K562 (cell line): ENCODE data around the gene BRPF1. TPM values are rescaled to one million over a fixed set of nuclear protein-coding genes. Genes with fewer than 3 reads are reported as not detected.

Experiments
- ATAC-seq: fragments of 200-7000 bp; cut with Tn5 transposase; 3 replicates; pipeline ENCODE4 v1.9.1; 2020; ENCODE audit warnings: moderate library complexity
- BruUV-seq: library from RNA; stranded (reverse); fragments of 400-500 nt; replicated peaks from 2 replicates; lab custom pipeline; 2021; lab: Mats Ljungman, UMichigan
- CTCF ChIA-PET: fragments of 300-600 bp; formaldehyde crosslinking; extraction: SDS; loops from one replicate; lab custom pipeline; 2021; ENCODE audit warnings: low intra/inter-chr PET ratio; lab: Yijun Ruan, JAX
- POLR2A ChIA-PET: fragments of 300-600, 350-650 bp; sonication (Branson Sonifier 250); formaldehyde crosslinking; extraction: SDS; loops from one replicate; lab custom pipeline; 2021; ENCODE audit warnings: antibody characterized with exemption, inconsistent platforms; lab: Yijun Ruan, JAX
- DNase-seq, 4 experiments: peaks; one replicate each; pipeline versions ENCODE4 v3.0.0 to v3.0.0-alpha.2; 2011 to 2018; ENCODE audit warnings: low spot score in 3 of 4, mixed read lengths in 3 of 4; ENCODE audit errors: extremely low read depth in 1 of 4
- FAIRE-seq: peaks from 2 replicates; lab custom pipeline; 2011; peaks lifted over from hg19 to GRCh38; lab: Jason Lieb, UNC
- H2AFZ ChIP-seq: 2 replicates; pipeline ENCODE4 v1.6.0; 2011; ENCODE audit warnings: low read depth, low read length, control low read depth, inconsistent platforms
- H3K27ac ChIP-seq: fragments of 200-600 bp; 3 replicates; pipeline ENCODE4 v1.8.0; 2011; ENCODE audit warnings: low read depth, mild to moderate bottlenecking, control low read depth, inconsistent platforms, low read length, moderate library complexity, mixed read lengths; ENCODE audit errors: extremely low read depth
- H3K27me3 ChIP-seq, 2 experiments: fragments of 300-600 bp in 1 of 2; 2 replicates in 1 of 2; 3 replicates in 1 of 2; pipeline versions ENCODE4 v1.6.0 to v1.8.0; 2011; ENCODE audit warnings: inconsistent platforms in 2 of 2, low read length in 2 of 2, mild to moderate bottlenecking in 1 of 2, mixed read lengths in 1 of 2, moderate library complexity in 1 of 2; ENCODE audit not compliant: control insufficient read depth in 2 of 2, insufficient read depth in 2 of 2
- H3K36me3 ChIP-seq: fragments of 300-600 bp; 3 replicates; pipeline ENCODE4 v1.8.0; 2011; ENCODE audit warnings: mild to moderate bottlenecking, low read length, inconsistent platforms; ENCODE audit not compliant: control insufficient read depth, insufficient read depth
- H3K4me1 ChIP-seq, 2 experiments: fragments of 200-600 bp in 1 of 2; replicated peaks in 1 of 2; 2 replicates in 1 of 2; 3 replicates in 1 of 2; pipeline versions ENCODE4 v1.5.1 to v1.8.0; 2011; ENCODE audit warnings: inconsistent platforms in 2 of 2, low read length in 2 of 2, mild to moderate bottlenecking in 1 of 2, mixed read lengths in 1 of 2, moderate library complexity in 1 of 2; ENCODE audit not compliant: control insufficient read depth in 2 of 2, insufficient read depth in 2 of 2
- H3K4me2 ChIP-seq: 2 replicates; pipeline ENCODE4 v1.6.1; 2011; ENCODE audit warnings: low read length, control low read depth, inconsistent platforms, mixed read lengths; ENCODE audit not compliant: insufficient read depth
- H3K4me3 ChIP-seq: fragments of 200-600 bp; sonication (generic), shearing (Covaris generic); 2 replicates; pipeline ENCODE4 v1.5.1; 2016; ENCODE audit warnings: control low read depth, inconsistent platforms
- H3K79me2 ChIP-seq: fragments of 200-600 bp; 3 replicates; pipeline ENCODE4 v1.8.0; 2011; ENCODE audit warnings: low read length, inconsistent platforms; ENCODE audit not compliant: control insufficient read depth, insufficient read depth
- H3K9ac ChIP-seq, 2 experiments: 2 replicates each; pipeline versions ENCODE4 v1.6.0 to v1.6.1; 2011; ENCODE audit warnings: low read depth in 2 of 2, low read length in 2 of 2, control low read depth in 1 of 2, inconsistent platforms in 1 of 2, mild to moderate bottlenecking in 1 of 2, mixed read lengths in 1 of 2; ENCODE audit not compliant: insufficient read depth in 1 of 2
- H3K9me1 ChIP-seq: one replicate; pipeline ENCODE4 v1.6.0; 2011; ENCODE audit warnings: inconsistent platforms, mild to moderate bottlenecking, low read length, moderate library complexity; ENCODE audit not compliant: control insufficient read depth, insufficient read depth
- H3K9me3 ChIP-seq: replicated peaks from 2 replicates; pipeline ENCODE4 v1.5.1; 2011; ENCODE audit warnings: low read depth, low read length, inconsistent platforms; ENCODE audit not compliant: control insufficient read depth, insufficient read depth
- H4K20me1 ChIP-seq: replicated peaks from 2 replicates; pipeline ENCODE4 v1.6.1; 2011; ENCODE audit warnings: low read length, inconsistent platforms, mixed read lengths; ENCODE audit not compliant: control insufficient read depth, insufficient read depth
- CBFA2T3 ChIP-seq: fragments of 450-650 bp; IDR thresholded peaks from 2 replicates; pipeline ENCODE4 v1.6.1; 2017
- CSDE1 ChIP-seq, 2 experiments: fragments of 450-650 bp; IDR thresholded peaks; 2 replicates each; pipeline ENCODE4 v1.6.1; 2016; ENCODE audit warnings: mild to moderate bottlenecking in 1 of 2
- NFE2L1 ChIP-seq: fragments of 450-650 bp; IDR thresholded peaks from 2 replicates; pipeline ENCODE4 v1.6.1; 2016; ENCODE audit warnings: missing genetic modification characterization, low read depth, mild to moderate bottlenecking, missing compliant biosample characterization, moderate library complexity, borderline replicate concordance
- NR2C1 ChIP-seq, 2 experiments: fragments of 450-650 bp; IDR thresholded peaks; 2 replicates each; pipeline ENCODE4 v1.6.1; 2017; ENCODE audit warnings: mild to moderate bottlenecking in 2 of 2, antibody characterized with exemption in 1 of 2, inconsistent platforms in 1 of 2, missing compliant biosample characterization in 1 of 2, missing genetic modification characterization in 1 of 2
- POLR2AphosphoS5 ChIP-seq: IDR thresholded peaks from 2 replicates; pipeline ENCODE4 v1.6.1; 2011; ENCODE audit warnings: mild to moderate bottlenecking, low read depth, low read length, moderate library complexity; ENCODE audit not compliant: control insufficient read depth, insufficient read depth
- PTRF ChIP-seq: fragments of 450-650 bp; IDR thresholded peaks from 2 replicates; pipeline ENCODE4 v1.6.1; 2016; ENCODE audit warnings: mild to moderate bottlenecking, missing genetic modification characterization, missing compliant biosample characterization
- RBFOX2 ChIP-seq: fragments of 200-400 bp; formaldehyde crosslinking; IDR thresholded peaks from 2 replicates; pipeline ENCODE4 v1.6.1; 2017; ENCODE audit warnings: low read depth, mild to moderate bottlenecking, low read length, moderate library complexity
- RNF2 ChIP-seq: sonication (generic); IDR thresholded peaks from 2 replicates; pipeline ENCODE4 v1.6.1; 2016
- U2AF2 ChIP-seq: fragments of 200-400 bp; formaldehyde crosslinking; optimal IDR thresholded peaks from 2 replicates; pipeline ENCODE3; 2017; ENCODE audit warnings: low read depth, mild to moderate bottlenecking, low read length
- ZNF3 ChIP-seq: fragments of 250-450 bp; sonication (Bioruptor Pico); IDR thresholded peaks from 2 replicates; pipeline ENCODE4 v1.5.0; 2021; ENCODE audit warnings: mild to moderate bottlenecking, moderate library complexity
- WGBS: fragments of 100-300 bp; shearing (Covaris generic); methylation state at CpG from one replicate; pipeline ENCODE4 v1.1.6; 2016; ENCODE audit warnings: low coverage, mixed read lengths; ENCODE audit not compliant: insufficient coverage; ENCODE audit errors: missing lambda C conversion rate; 5-methylcytosine and 5-hydroxymethylcytosine counted together
- in situ Hi-C: fragments of 300-500 bp; cut with MboI; formaldehyde crosslinking; loops from 4 replicates; pipeline ENCODE4 v1.15.0; 2018; ENCODE audit warnings: inconsistent platforms, mixed read lengths
- intact Hi-C: fragments of 100-400 bp; cut with micrococcal nuclease; formaldehyde crosslinking; loops from 2 replicates; pipeline ENCODE4 v1.14.2; 2022
- polyA plus RNA-seq, 8 experiments: library from polyadenylated mRNA; depleted of rRNA in 4 of 8; stranded (reverse) in 5 of 8; unstranded in 3 of 8; fragments of >200 nt; fragmentation: Nextera tagmentation in 2 of 8; fragmentation: Illumina TruSeq in 1 of 8; extraction: Ambion mirVana in 2 of 8; extraction: Trizol in 1 of 8; gene quantifications; 2 replicates each; pipeline versions ENCODE4 v1.2.1 to v1.2.3, GENCODE V29; 2011 to 2014; ENCODE audit warnings: inconsistent platforms in 1 of 8, missing spikeins in 1 of 8
- total RNA-seq, 7 experiments: library from RNA; depleted of rRNA in 6 of 7; stranded (reverse); fragments of >200 nt in 6 of 7; fragmentation: Illumina TruSeq in 2 of 7; extraction: Trizol in 2 of 7; gene quantifications; 2 replicates each; pipeline versions ENCODE4 v1.2.1 to v1.2.3, GENCODE V29; 2011 to 2021; ENCODE audit warnings: low replicate concordance in 1 of 7
- TF ChIP-seq, protein P1 (sequence below): fragments of 450-650 bp; IDR thresholded peaks from 2 replicates; pipeline ENCODE4 v1.6.1; 2017; ENCODE audit warnings: antibody characterized with exemption
- TF ChIP-seq, protein P2 (sequence below), 2 experiments: fragments of 450-650 bp; conservative IDR thresholded peaks; 2 replicates each; pipeline ENCODE4 v1.6.1; 2017; ENCODE audit warnings: mild to moderate bottlenecking in 2 of 2, moderate library complexity in 2 of 2
- TF ChIP-seq, protein P3 (sequence below): fragments of 250-450 bp; sonication (Bioruptor Pico); IDR thresholded peaks from 2 replicates; pipeline ENCODE4 v1.8.0; 2021; ENCODE audit warnings: moderate library complexity, mild to moderate bottlenecking, inconsistent platforms
- TF ChIP-seq, protein P4 (sequence below): fragments of 250-450 bp; sonication (Bioruptor Pico); IDR thresholded peaks from 2 replicates; pipeline ENCODE4 v1.5.0; 2022; ENCODE audit warnings: mild to moderate bottlenecking

Gene BRPF1
- total and polyA plus RNA-seq, 9 of the 15 experiments (the other 6 are each of a cell fraction or from before 2014, with no cell fraction given) = 1.1 to 40.2 (median 23.5) TPM

DNA sequence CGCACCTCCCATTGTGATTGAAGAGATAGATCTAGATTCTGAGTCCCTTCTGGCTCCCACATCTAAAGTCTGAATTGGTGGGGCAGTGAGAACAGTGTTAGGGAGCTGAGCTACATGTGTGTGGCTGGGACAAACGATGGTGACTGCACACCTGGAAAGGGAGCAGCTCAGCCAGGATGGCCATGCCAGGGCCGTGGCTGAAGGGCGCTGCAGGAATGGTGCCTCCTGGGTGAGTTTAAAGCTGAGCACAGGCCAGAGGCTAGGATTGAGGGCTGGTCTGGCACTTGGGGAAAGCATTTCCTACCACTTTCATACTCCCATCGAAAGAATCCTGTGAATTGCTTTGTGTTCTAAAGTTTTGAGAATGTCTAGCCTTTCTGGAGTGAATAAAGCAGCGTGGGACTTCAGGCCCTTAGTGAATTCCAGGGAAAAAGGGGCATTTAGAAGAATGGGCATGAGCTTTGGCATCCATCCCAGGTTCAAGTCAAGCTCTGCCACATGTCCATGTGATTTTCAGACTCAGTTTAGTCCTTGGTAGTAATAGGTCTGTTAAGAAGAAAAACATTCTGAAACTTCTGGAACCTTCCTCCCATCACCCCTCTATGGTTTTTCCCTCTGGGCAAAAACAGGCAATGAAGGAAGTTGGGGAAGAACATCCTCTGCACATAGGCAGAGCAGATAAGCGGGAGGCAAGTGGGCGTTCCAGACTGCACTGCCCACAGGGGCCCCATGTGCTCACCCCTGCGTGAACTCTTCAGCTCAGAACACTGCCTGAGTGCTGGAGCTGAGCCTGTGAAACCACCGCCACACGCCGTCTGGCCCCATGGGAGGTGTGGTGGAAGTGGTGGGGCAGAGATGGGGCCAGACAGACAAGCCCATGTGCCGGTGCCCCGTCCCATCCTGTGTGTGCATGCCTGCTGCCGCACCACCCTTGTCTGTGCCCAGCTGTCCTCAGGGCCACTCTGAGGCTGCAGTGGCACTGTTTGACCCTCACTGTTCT, 40.8 kb upstream of the BRPF1 start:
- ATAC-seq = peak; percentile 78
- no TSS peak for BruUV-seq
- no peak for TF ChIP-seq CSDE1 (IDR thresholded peaks at IDR 0.05)
- TF ChIP-seq, protein P1, sequence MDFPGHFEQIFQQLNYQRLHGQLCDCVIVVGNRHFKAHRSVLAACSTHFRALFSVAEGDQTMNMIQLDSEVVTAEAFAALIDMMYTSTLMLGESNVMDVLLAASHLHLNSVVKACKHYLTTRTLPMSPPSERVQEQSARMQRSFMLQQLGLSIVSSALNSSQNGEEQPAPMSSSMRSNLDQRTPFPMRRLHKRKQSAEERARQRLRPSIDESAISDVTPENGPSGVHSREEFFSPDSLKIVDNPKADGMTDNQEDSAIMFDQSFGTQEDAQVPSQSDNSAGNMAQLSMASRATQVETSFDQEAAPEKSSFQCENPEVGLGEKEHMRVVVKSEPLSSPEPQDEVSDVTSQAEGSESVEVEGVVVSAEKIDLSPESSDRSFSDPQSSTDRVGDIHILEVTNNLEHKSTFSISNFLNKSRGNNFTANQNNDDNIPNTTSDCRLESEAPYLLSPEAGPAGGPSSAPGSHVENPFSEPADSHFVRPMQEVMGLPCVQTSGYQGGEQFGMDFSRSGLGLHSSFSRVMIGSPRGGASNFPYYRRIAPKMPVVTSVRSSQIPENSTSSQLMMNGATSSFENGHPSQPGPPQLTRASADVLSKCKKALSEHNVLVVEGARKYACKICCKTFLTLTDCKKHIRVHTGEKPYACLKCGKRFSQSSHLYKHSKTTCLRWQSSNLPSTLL = no peak
- TF ChIP-seq RNF2 = 0 out of 2 replicates have a peak, but pooled peaks have one; percentile 31
- TF ChIP-seq POLR2AphosphoS5 = peak; percentile 31; the same call in 1 of the 2 replicates
- peak; percentile 30; the same call in 1 of the 2 replicates for TF ChIP-seq CBFA2T3
- peak; percentile 26; the same call in 1 of the 2 replicates for TF ChIP-seq RBFOX2
- TF ChIP-seq, protein P2, sequence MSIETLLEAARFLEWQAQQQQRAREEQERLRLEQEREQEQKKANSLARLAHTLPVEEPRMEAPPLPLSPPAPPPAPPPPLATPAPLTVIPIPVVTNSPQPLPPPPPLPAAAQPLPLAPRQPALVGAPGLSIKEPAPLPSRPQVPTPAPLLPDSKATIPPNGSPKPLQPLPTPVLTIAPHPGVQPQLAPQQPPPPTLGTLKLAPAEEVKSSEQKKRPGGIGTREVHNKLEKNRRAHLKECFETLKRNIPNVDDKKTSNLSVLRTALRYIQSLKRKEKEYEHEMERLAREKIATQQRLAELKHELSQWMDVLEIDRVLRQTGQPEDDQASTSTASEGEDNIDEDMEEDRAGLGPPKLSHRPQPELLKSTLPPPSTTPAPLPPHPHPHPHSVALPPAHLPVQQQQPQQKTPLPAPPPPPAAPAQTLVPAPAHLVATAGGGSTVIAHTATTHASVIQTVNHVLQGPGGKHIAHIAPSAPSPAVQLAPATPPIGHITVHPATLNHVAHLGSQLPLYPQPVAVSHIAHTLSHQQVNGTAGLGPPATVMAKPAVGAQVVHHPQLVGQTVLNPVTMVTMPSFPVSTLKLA (conservative IDR thresholded peaks at IDR 0.05) = peak; percentile 20 to 30; a peak in 1 of 4 replicates
- no peak for TF ChIP-seq NR2C1 (IDR thresholded peaks at IDR 0.05)
- TF ChIP-seq NR2C1 (tag; IDR thresholded peaks at IDR 0.05) = no peak
- TF ChIP-seq PTRF (tag) = no peak
- no peak for TF ChIP-seq ZNF3 (CRISPR knock-in tag)
- TF ChIP-seq, protein P3, sequence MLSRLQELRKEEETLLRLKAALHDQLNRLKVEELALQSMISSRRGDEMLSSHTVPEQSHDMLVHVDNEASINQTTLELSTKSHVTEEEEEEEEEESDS (CRISPR knock-in tag) = no peak
- no peak for TF ChIP-seq U2AF2
- TF ChIP-seq NFE2L1 (tag) = no peak
- TF ChIP-seq, protein P4, sequence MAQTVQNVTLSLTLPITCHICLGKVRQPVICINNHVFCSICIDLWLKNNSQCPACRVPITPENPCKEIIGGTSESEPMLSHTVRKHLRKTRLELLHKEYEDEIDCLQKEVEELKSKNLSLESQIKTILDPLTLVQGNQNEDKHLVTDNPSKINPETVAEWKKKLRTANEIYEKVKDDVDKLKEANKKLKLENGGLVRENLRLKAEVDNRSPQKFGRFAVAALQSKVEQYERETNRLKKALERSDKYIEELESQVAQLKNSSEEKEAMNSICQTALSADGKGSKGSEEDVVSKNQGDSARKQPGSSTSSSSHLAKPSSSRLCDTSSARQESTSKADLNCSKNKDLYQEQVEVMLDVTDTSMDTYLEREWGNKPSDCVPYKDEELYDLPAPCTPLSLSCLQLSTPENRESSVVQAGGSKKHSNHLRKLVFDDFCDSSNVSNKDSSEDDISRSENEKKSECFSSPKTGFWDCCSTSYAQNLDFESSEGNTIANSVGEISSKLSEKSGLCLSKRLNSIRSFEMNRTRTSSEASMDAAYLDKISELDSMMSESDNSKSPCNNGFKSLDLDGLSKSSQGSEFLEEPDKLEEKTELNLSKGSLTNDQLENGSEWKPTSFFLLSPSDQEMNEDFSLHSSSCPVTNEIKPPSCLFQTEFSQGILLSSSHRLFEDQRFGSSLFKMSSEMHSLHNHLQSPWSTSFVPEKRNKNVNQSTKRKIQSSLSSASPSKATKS (CRISPR knock-in tag) = no peak

More for the DNA sequence above, 40.8 kb upstream of the BRPF1 start:
- WGBS = 47% methylated on average over 15 of the region's 15 CpGs
- Histone ChIP-seq H3K4me2 (no peak overlapping the region), H3K9me1 (no peaks in the 10 kb centered on the region), H3K36me3 (peaks cover 94% of the 10 kb centered on the region; the same call in 2 of the 3 replicates), H3K4me1 (peaks cover 20 to 26% of the 10 kb centered on the region in 2 experiments; a peak in 4 of 5 replicates), H3K79me2 (no peaks in the 10 kb centered on the region), H3K4me3 (no peak overlapping the region), H4K20me1 (peaks cover 5% of the 10 kb centered on the region; the same call in 1 of the 2 replicates), H3K27me3 (no peaks in the 10 kb centered on the region), H3K27ac (peak overlapping the region; percentile 18; the same call in 1 of the 3 replicates), H3K9me3 (no peaks in the 10 kb centered on the region), H2AFZ (peak overlapping the region; percentile 34; the same call in 1 of the 2 replicates), H3K9ac (peak overlapping the region in 1 of 2 experiments; percentile 81; a peak in 2 of 4 replicates)
- DNase-seq (peak; percentile 43 to 80 (median 60)), FAIRE-seq (peak; percentile 80)
- ChIA-PET CTCF (interaction anchor here (0.7 kb wide), 1 partner anchor 450 kb away, joined by 3 read pairs; no protein-coding TSS in a partner anchor), POLR2A (interaction anchor here (0.7 to 3.5 kb wide), 5 partner anchors 9 to 324 kb away, joined by 3 to 15 read pairs (median 5); no protein-coding TSS in a partner anchor)
- in situ Hi-C loops = no loop called here
- intact Hi-C loops = no loop called here
